Measurements from ENCODE around the gene TBX6. TPM values are rescaled to one million over a fixed set of nuclear protein-coding genes. Genes with fewer than 3 reads are reported as not detected.

Gene TBX6
- total RNA-seq, 2 experiments from 2014 or later: 1.3 TPM

DNA sequence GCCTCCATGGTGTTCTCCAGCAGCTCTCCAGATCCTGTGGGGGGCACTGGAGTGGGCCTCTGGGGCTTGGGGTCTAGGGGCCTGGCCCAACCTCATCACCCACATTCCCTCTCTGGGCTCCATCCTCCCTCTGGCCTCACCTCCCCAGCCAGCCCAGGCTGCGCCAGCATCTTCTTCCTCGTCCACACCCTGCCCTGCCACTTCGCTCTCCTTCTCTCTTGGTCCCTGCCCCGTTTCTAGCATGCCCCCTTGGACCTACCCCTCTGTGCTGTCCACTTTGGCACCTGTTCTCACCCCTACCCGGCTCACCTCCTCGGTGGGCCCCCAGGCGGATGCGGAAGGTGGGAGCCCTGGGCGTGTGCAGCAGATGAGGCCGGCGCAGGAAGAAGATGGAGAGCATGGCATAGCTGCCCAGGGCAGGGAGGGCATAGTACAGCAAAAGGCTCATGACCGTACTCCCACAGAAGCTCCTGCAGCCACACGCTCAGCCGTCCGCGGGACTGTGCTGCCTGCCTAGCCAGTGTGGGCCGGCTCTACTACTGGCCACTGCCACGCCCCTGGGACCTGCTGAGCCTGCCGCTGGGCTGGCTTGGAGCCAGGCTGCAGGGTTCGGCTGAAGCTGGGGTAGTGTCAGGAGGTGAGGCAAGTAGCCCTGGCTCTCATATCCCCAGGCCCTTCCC, 21.4 kb upstream of the TBX6 start, which contains the start of gene GDPD3:
GDPD3 (minus strand) TSS at position 507 of the 680 bp plus-strand sequence; CDS start at position 448, 59 bp downstream.
- no peak for ATAC-seq
- Mint-ChIP-seq H3K4me1 (ENCODE audit: low read depth) (peaks cover 22% of the 10 kb centered on the region), H3K4me3 (no peak within 1 kb of the TSS), H3K36me3 (ENCODE audit: low read depth) (peaks cover 15% of the 10 kb centered on the region), H3K27me3 (ENCODE audit: low read depth) (no peaks in the 10 kb centered on the region), H3K27ac (peak within 1 kb of the TSS; percentile 60), H3K9me3 (ENCODE audit: insufficient read depth) (no peaks in the 10 kb centered on the region)
- ChIA-PET POLR2A (interaction anchor here (1.2 to 3.8 kb wide), 2 partner anchors 70 to 73 kb away, joined by 12 to 17 read pairs; partner anchors contain the start of gene CORO1A), CTCF (interaction anchor here (0.6 to 3.9 kb wide), 10 partner anchors 8 to 516 kb away, joined by 3 to 27 read pairs (median 6); partner anchors contain the start of gene TBX6)
- no peak for DNase-seq

DNA sequence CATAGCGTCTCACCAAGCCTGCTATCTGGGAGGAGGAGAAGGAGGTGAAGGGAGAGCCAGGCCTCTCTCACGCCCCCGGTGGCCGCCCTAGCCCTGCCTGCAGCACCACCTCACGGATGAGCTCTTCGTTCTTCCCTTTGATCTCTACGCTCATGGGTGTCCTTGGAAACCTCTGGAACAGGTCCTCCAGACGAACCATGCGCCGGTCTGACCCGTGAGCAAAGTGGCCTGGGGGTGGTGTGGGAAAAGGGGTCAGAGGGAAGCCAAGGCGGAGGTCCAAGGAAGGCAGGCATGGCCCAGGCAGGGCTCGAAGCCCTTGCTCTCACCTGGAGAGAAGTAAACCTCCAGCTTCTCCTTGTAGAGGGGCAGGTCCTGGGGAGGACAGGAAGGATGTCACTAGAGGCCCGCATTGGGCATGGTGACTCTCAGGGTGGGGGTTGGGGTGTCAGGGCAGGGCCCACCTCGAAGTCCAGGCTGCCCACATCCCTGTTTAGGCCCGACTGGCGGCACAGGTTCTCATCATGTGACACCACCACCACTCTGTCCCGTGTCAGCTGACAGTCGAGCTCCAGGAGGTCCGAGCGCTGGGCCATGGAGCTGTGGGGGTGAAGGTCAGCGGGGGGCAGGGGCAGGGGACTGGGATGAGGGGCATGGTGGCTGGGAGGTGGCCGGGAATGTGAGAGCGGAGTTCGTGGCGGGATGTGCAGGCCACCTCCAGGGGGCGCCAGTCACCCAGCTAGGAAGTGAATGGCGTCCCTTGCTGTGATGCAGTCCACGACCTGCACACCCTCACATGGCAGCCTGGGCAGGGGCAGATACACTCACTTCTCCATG, 20.7 kb upstream of the TBX6 start:
- ATAC-seq (peak; percentile 78), DNase-seq (peak; percentile 67)
- H3K27ac Mint-ChIP-seq: peak overlapping the region; percentile 60
- POLR2A ChIA-PET: interaction anchor here (0.6 to 3.8 kb wide), 5 partner anchors 10 to 498 kb away, joined by 3 to 17 read pairs (median 6); partner anchors contain the start of genes CORO1A and ZNF689
- CTCF ChIA-PET: interaction anchor here (0.6 to 3.9 kb wide), 19 partner anchors 9 to 517 kb away, joined by 3 to 27 read pairs (median 4); partner anchors contain the start of genes ALDOA, CORO1A, MAPK3 and TBC1D10B
- no peaks in the 10 kb centered on the region for H3K27me3 Mint-ChIP-seq (ENCODE audit: low read depth)
- peaks cover 21% of the 10 kb centered on the region for H3K4me1 Mint-ChIP-seq (ENCODE audit: low read depth)
- H3K9me3 Mint-ChIP-seq (ENCODE audit: insufficient read depth): no peaks in the 10 kb centered on the region
- H3K4me3 Mint-ChIP-seq: no peak overlapping the region
- H3K36me3 Mint-ChIP-seq (ENCODE audit: low read depth): peaks cover 18% of the 10 kb centered on the region

DNA sequence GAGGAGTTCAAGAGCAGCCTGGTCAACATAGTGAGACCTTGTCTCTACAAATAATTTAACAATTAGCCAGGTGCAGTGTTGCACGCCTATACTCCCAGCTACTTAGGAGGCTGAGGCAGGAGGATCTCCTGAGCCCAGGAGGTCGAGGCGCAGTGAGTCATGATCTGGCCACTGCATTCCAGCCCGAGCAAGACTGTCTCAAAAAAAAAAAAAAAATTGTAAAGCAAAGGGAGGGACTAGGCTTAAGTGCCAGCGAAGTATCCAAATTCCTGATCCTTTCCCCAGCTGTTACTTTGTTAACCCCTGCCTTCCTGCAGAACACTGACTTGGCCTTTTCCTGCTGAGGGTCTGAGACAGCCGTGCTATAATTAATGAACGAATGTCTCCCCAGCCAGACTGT, 18.9 kb upstream of the TBX6 start:
- peaks cover 19% of the 10 kb centered on the region for H3K36me3 Mint-ChIP-seq (ENCODE audit: low read depth)
- ChIA-PET POLR2A (no interaction called here), CTCF (interaction anchor here (2.5 to 3.9 kb wide), 3 partner anchors 10 to 72 kb away, joined by 10 to 27 read pairs (median 13); partner anchors contain the start of genes CORO1A and TBX6)
- H3K9me3 Mint-ChIP-seq (ENCODE audit: insufficient read depth): no peaks in the 10 kb centered on the region
- no peak overlapping the region for H3K27ac Mint-ChIP-seq
- no peaks in the 10 kb centered on the region for H3K27me3 Mint-ChIP-seq (ENCODE audit: low read depth)
- no peak for DNase-seq
- peaks cover 21% of the 10 kb centered on the region for H3K4me1 Mint-ChIP-seq (ENCODE audit: low read depth)
- ATAC-seq: no peak
- H3K4me3 Mint-ChIP-seq: no peak overlapping the region

DNA sequence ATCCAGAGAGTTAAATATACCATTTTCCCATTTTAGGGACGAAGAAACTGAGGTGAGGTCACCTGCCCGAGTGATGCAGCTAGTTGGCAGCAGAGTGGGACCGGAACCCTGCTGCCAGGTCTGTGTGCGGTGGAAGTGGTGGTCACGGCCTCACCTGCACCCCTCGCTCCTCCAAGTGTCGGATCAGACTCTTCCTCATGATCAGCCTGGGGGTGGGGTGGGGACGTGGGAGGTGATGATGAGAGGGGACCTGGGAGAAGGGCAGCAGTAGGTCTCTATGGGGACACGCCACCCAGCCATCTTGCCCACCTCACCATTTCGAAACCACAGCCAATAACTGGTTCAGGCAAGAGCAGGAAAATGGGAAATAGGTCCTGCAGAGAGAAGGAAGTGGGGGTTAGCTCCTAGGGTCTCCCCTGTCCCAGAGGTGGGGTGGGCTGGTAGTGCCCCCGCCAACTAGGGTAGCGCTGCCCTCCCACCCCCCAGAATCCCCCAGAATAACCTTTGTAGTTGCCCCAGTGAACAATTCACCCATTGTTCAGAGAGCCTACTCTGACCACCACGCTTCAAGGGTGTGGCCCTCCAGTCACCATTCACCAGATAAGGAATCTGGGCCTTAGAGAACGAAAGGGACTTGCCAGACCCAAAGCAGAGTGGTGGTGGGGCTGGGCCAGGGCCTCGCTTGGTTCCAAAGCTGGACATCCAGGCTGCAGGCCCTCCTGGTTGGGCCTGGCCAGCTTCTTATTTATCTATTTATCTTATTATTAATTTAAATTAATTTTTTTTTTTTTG, 16.5 kb upstream of the TBX6 start:
- H3K4me3 Mint-ChIP-seq: no peak overlapping the region
- DNase-seq (no peak), ATAC-seq (no peak)
- peaks cover 39% of the 10 kb centered on the region for H3K36me3 Mint-ChIP-seq (ENCODE audit: low read depth)
- H3K27ac Mint-ChIP-seq: no peak overlapping the region
- no peaks in the 10 kb centered on the region for H3K9me3 Mint-ChIP-seq (ENCODE audit: insufficient read depth)
- H3K27me3 Mint-ChIP-seq (ENCODE audit: low read depth): no peaks in the 10 kb centered on the region
- CTCF ChIA-PET: no interaction called here
- POLR2A ChIA-PET: no interaction called here
- peaks cover 11% of the 10 kb centered on the region for H3K4me1 Mint-ChIP-seq (ENCODE audit: low read depth)

DNA sequence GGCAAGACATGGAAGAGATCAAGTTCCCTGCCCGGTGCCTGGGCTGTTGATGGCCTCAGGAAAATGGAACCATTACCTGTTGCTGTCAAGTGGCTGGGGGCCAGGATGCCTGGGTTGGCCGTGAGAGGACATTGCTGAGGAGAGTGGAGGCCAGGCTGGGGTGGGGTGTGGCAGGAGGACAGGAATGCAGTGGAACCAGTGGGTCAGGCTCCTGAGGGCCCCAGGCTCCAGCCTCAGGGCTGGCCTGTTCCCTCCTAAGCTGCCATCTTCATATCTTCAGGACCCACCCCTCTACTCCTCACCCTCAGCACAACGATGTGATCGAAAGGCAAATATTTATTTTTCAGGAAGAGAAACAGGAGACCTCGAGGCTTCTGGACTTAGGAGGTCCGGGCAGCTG, 12.8 kb upstream of the TBX6 start:
- CTCF ChIA-PET: interaction anchor here (2.7 to 2.8 kb wide), 2 partner anchors 8 to 12 kb away, joined by 10 to 12 read pairs; partner anchors contain the start of gene TBX6
- Mint-ChIP-seq H3K27me3 (ENCODE audit: low read depth) (no peaks in the 10 kb centered on the region), H3K4me1 (ENCODE audit: low read depth) (no peaks in the 10 kb centered on the region), H3K9me3 (ENCODE audit: insufficient read depth) (peaks cover 5% of the 10 kb centered on the region), H3K27ac (no peak overlapping the region), H3K4me3 (no peak overlapping the region), H3K36me3 (ENCODE audit: low read depth) (peaks cover 41% of the 10 kb centered on the region)
- POLR2A ChIA-PET: no interaction called here
- ATAC-seq (no peak), DNase-seq (no peak)

DNA sequence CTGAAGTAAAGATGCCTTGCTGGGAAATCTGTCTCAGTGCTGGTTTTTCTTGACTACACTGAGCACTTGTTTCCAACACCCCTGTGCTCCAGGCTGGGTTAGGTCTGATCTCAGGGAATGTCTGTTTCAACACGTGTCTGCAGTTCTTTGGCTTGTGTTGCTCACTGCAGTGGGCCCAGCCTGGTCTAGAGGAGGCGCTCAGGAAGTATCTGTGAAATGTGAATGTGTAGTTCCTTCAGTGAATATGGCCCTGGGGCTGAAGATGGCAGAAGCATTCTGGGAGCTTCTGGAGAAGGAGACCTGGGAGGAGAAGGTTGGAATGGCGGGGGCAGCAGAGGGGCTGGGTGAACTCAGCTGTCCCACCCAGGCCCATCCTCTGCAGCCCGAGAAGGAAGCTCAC, 12.4 kb upstream of the TBX6 start:
- ChIA-PET POLR2A (no interaction called here), CTCF (interaction anchor here (1.1 to 2.8 kb wide), 3 partner anchors 8 to 61 kb away, joined by 3 to 12 read pairs (median 10); partner anchors contain the start of gene TBX6)
- Mint-ChIP-seq H3K4me3 (no peak overlapping the region), H3K4me1 (ENCODE audit: low read depth) (no peaks in the 10 kb centered on the region), H3K27me3 (ENCODE audit: low read depth) (no peaks in the 10 kb centered on the region), H3K27ac (no peak overlapping the region), H3K9me3 (ENCODE audit: insufficient read depth) (peaks cover 5% of the 10 kb centered on the region), H3K36me3 (ENCODE audit: low read depth) (peaks cover 43% of the 10 kb centered on the region)
- DNase-seq (no peak), ATAC-seq (no peak)

DNA sequence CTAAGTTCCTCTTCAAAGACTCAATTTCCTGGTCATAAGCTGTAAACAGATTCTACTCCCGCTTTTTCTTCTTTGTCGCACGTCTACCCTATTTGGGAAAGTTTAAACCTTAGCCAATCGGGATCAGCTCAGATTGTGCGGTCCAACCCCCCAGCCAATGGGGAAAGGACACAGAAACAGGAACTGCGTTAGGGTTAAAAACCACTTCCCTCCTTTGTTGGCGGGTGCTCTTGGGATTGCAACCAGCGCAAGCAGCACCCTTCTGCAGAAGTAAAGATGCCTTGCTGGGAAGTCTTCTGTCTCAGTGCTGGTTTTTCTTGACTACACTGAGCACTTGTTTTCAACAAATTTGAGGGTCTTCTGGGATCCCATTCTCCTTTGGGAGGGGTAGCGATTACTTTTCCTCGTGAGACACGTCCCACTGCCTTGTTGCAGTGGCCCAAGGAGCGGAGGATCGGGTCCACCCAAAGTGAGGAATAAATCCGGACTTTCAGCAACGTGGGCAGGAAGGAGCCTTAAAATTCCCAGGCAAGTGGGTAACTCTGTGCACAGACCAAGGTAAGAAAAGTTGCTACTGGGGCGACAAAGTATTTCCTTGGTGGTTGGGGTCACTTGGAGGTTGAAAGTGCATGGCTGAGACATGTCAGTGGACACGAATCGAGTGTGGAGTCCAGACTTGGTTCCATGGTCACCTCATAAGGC, 5.3 kb upstream of the TBX6 start:
- Mint-ChIP-seq H3K27ac (peak overlapping the region; percentile 89), H3K9me3 (ENCODE audit: insufficient read depth) (peaks cover 29% of the 10 kb centered on the region), H3K4me1 (ENCODE audit: low read depth) (peaks cover 49% of the 10 kb centered on the region), H3K36me3 (ENCODE audit: low read depth) (peaks cover 52% of the 10 kb centered on the region), H3K4me3 (peak overlapping the region; percentile 54), H3K27me3 (ENCODE audit: low read depth) (no peaks in the 10 kb centered on the region)
- ATAC-seq (no peak), DNase-seq (no peak)
- POLR2A ChIA-PET: interaction anchor here (0.6 to 8.1 kb wide), 2 partner anchors 52 to 88 kb away, joined by 3 to 102 read pairs; partner anchors contain the start of gene CORO1A
- CTCF ChIA-PET: interaction anchor here (1.0 kb wide), 1 partner anchor 15 kb away, joined by 4 read pairs; no protein-coding TSS in a partner anchor

DNA sequence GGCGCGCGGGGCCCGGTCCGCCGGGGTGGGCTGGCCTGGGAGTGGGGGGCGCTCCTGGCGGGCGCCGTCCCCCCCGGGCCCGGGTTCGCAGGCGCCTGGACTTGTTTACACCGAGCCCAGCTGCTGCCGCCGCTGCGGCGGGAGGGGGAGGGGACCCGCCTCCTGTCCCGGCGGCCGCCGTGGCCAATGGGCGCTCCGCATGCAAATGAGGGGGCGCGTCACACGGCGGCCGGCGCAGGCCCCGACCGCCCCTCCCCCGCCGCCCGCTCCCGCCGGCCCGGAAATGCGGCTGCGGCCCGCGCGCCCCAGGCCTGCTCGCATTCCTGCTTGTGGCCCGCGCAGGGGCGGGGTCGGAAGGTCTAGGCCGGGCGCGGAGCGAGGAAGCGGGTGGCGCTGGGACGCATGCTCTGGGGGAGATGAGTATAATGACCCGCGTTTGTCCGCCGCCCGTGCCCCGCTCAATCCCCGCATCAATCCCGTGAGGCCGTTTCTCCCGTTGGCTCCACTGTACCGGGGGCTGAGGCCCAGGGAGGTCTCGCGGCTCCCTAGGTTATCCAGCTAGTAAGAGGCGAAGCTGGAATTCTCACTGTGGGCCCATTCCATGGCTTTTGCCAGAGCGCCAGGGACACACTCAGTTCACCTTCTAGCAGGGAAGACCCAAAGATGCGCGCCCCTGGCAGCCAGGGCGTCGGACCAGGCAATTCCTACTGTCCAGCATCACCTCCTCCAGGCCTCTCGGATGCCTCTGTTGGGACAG, 4.6 kb upstream of the TBX6 start, which contains the start of gene YPEL3:
YPEL3 (minus strand) TSS at position 109 of the 757 bp plus-strand sequence. CDS start 731 bp downstream, outside the sequence.
- peaks cover 25% of the 10 kb centered on the region for H3K9me3 Mint-ChIP-seq (ENCODE audit: insufficient read depth)
- H3K36me3 Mint-ChIP-seq (ENCODE audit: low read depth): peaks cover 52% of the 10 kb centered on the region
- peak within 1 kb of the TSS; percentile 89 for H3K27ac Mint-ChIP-seq
- H3K27me3 Mint-ChIP-seq (ENCODE audit: low read depth): no peaks in the 10 kb centered on the region
- peak; percentile 93 for DNase-seq
- peak; percentile 63 for ATAC-seq
- H3K4me1 Mint-ChIP-seq (ENCODE audit: low read depth): peaks cover 55% of the 10 kb centered on the region
- CTCF ChIA-PET: interaction anchor here (1.0 kb wide), 1 partner anchor 16 kb away, joined by 4 read pairs; no protein-coding TSS in a partner anchor
- H3K4me3 Mint-ChIP-seq: peak within 1 kb of the TSS; percentile 85
- POLR2A ChIA-PET: interaction anchor here (0.6 to 8.4 kb wide), 3 partner anchors 29 to 89 kb away, joined by 3 to 102 read pairs (median 60); partner anchors contain the start of genes ALDOA and CORO1A

DNA sequence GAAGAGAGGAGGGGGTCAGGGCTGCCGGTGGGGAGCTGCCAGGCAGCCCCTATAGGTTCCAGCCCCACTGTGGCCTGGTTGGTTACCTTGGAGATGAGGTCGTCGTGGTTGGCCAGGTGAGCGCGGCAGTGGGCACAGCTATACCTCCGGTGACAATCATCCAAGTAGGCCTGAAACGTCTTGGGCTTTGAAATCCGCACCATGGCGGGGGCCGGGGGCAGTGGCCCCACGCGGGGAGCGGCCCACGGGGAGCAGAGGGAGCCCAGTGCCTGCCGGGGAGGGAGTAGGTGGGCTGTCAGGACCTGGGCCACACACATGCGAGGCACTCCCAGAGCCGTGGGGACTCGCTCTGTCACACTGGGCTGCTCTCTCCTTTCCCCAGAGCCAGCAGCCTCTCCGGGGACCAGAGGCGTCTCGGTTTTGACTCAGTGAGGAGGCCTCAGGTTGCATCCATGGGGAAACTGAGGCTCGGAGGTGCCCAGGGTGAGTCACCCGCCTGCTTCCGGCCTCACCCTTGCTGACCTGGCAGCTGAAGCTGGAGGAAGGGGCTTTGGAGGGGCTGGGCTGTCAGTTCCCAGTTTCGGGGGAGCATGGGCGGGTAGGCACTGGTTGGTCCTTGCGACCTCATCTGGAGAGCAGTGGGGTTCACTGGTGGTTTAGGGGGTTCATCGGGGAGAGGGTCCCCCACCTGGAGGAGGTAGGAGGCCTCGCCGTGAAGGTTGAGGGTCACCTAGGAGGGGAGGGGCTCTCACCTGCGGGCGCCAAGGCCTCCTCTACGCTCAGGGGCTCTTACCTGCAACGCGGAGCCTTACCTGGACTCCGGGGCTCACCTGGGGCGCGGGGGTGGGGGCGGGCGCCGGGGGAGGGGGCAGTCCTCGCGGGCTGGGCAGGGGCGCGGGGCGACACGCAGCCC, 3.7 kb upstream of the TBX6 start:
- Mint-ChIP-seq H3K27ac (peak overlapping the region; percentile 83), H3K4me1 (ENCODE audit: low read depth) (peaks cover 58% of the 10 kb centered on the region), H3K36me3 (ENCODE audit: low read depth) (peaks cover 49% of the 10 kb centered on the region), H3K27me3 (ENCODE audit: low read depth) (no peaks in the 10 kb centered on the region), H3K4me3 (peak overlapping the region; percentile 85), H3K9me3 (ENCODE audit: insufficient read depth) (peaks cover 24% of the 10 kb centered on the region)
- no peak for DNase-seq
- no peak for ATAC-seq
- CTCF ChIA-PET: no interaction called here
- POLR2A ChIA-PET: interaction anchor here (1.1 to 8.4 kb wide), 3 partner anchors 11 to 89 kb away, joined by 3 to 102 read pairs (median 60); partner anchors contain the start of genes ALDOA and CORO1A

Data from activated CD8-positive, alpha-beta T cell treated with anti-CD3 and anti-CD28 coated beads, Interleukin-2, amount 10 ng/mL, durations not matched to agents 7 days and 5 days (primary cell).